Ramos (cell line): Measurements from ENCODE around the gene SIX1.

Experiments used
- in situ Hi-C: fragments of 300-500 bp; cut with MboI; formaldehyde crosslinking; loops from one replicate; pipeline ENCODE4 v1.14.3; 2022; ENCODE audit warnings: low sequenced_read_pairs; ENCODE audit not compliant: unreplicated experiment

The SIX1 gene

DNA sequence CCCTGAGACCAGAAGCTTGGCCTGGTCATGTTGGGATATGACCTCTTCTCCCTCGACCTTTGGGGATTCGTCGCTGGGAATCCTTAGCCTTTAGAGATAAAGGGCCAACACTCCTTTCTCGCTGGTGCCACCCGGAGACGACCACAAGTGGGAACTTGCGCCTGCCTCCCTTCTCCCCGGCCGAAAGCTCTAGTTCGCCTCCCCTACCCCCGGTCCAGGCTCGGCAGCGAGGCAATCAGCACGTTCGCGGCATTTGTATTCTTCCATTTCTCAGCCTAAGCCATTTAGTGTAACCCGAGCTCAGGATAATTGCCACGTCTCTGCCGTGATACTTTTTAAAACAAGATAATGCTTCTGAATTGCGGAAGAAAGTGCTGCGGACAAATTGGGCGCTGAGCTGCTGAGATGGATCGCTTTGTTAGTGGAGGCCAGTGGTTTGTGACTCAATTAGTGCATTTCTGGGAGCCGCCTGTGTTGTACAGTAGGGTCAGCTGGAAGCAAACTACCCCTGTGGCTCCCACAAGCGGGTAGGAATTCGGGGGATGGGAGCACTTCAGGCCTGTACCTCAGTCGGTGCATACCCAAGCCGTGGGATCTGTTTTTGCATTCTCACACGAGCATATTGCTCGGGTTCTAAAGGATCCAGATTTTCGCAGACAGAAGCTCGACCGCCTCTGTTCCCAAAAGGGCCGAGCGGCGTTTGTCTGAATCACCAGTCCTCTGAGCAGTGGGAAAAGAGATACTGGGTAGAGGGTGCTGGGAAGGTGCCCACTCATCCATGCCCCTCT lies 6.8 kb upstream of the SIX1 start:
- in situ Hi-C loops = no loop called here

DNA sequence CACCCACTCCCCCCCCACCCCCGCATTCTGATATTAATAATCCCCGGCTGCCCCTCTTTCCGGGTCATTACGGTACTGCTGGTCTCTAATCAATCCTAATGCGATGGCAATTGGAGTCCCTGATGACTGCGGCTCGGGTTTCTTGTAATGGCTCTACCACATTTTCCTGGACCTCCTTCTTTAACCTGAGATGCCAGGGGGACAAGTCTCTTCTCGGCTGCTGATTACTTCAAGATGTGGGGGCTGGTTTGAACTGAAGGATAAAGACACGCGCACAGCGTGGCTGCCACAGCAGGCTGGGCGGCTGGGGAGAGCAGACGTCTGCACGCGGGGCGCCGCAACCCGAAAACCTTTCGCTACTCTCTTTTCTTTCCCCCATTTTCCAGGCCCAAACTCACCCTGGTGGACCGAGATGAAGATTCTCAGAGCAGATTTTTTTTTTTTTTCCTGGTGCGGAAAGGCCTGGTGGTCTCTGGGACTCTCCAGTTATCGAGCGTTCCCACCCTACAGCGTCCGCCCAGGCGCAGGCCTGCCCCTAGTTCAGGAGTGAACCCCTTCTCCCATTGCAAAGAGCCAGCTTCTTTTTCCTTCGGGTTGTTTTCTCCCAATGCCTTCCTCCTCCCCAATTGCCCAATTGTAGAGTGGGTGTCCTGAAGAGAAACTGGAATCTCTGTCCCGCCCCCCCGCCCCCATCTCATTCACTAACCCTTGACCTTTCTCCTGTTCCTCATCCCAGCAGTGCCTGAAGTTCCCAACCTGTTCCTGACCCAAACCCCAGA lies 6.0 kb upstream of the SIX1 start:
- in situ Hi-C loops = no loop called here

DNA sequence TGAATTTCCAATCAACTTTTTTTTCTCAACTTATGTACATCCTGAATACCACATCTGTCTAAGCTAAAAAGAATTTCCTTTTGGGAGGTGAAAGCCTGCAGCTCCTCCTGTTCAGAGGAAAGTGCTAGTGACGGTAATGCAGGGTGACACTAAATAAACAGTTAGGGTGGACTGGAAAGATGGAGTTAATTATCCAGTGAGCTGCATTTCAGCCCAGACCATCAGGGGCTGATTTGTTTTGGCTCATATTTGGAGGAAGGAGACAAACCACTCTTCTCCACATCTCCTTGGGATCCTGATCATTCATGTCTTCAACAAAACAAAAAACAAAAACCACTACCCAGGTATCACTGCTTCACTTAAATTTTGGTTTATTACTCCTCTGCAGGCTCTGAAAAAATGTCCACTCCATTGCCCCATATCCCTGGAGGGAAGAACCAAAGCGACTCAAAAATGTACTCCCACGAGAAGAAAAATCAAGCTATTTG lies 5.1 kb upstream of the SIX1 start:
- in situ Hi-C loops = no loop called here

DNA sequence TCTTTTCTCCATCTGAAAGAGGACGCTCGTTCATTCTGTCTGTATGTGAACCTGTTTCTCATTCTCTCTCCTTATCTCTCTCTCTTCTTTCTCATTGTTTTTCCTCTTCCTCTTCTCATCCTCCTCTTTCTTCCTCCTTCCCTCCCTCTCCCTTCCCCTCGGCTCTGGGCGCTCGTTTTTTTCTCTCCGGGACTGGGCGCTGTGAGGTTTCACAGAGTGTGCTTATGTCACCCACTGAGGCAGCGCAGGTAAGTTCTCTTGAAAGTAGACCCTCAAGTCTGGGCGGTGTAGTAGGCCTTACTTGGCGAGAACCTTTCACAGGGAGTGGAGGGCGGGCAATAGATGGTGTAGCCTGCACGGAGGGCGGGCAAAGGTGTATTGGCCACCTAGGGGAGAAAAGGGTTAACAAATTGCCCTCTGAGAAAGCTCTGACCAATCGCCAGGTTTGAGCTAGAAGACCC lies 4.5 kb upstream of the SIX1 start:
- in situ Hi-C loops = no loop called here

DNA sequence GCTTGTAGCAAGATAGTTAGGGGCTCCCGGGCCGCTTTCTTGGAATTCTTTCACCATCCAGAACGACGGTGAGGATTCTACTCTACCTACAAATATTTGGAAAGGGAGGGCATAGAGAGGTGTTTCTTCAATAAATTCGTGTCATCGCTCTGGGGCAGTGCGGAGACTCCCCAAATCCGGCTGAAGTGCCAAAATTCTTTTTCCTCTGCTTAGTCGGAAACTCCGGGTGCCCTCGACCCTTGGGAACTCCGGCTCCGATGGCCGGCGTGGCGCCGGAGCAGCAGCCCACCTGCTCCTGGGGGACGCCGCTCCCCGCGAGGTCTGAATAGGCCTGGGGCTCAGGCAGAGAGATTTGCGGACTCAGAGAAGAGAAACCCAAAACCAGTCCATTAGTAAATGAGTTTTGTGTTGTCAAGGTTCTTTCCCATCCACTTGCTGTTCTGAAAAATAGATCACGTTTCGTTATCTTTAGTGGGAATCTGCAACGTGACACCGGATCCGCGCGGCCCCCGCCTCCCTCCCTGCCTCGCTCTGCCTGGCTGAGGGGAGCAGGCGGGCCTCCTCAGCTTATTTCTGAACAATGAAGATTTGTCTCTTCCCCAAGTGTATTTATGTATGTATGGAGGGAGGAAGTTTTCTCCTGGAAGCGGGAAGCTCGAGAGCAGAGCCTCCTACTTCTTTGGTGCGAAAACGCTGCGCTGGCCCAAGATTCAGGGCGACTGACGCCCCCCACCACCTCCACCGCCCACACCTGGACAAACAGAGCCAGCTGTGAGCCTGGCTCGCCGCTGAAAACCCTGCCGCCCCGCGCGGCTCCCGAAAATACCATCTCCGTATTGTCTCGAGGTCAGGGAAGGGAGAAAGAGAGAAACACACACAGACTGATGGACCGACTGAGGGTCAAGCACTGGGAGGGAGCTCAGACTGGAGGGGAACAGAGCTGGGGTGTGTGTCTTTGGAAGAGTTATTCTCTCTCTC lies 3.7 kb upstream of the SIX1 start:
- in situ Hi-C loops = no loop called here

DNA sequence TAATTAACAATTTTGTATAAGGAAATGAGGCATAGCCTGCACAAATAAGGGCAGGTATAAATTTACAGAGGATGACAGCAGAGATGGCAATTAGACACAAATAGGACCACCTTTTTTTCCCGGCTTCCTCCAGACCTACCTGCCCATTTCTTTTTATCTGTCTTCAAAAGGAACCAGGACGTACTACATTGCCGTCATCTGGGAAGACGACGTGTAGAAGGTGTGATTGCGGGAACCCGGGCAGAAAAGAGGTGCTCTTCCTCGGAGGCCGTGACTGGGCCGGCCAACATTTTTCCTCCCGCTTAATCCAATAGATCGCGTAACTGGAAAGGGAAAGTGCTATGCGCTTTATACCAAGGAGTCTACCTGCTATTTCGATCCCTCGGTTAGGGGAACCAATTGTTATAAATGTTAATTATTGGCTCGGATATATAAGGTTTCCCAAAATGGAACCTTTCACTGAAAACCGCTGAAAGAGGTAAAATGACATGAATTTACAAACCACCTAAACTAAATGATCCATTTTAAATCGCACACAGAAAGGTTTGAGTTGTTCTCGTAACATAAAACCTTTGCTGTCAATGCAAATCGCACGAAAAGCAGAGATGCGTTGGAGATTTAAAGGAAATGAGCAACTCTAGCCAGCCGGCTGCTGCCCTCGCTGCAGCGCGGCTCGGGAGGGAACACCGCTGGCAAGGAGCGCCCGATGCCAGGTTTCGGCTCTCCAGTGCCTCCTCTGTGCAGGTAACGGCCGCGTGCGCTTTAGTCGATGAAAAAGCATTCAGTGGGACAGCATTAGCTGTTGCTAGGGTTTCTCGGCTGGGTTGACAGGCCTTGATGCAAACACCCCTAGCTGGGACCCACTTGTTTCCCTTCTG lies 2.8 kb upstream of the SIX1 start:
- in situ Hi-C loops = no loop called here

DNA sequence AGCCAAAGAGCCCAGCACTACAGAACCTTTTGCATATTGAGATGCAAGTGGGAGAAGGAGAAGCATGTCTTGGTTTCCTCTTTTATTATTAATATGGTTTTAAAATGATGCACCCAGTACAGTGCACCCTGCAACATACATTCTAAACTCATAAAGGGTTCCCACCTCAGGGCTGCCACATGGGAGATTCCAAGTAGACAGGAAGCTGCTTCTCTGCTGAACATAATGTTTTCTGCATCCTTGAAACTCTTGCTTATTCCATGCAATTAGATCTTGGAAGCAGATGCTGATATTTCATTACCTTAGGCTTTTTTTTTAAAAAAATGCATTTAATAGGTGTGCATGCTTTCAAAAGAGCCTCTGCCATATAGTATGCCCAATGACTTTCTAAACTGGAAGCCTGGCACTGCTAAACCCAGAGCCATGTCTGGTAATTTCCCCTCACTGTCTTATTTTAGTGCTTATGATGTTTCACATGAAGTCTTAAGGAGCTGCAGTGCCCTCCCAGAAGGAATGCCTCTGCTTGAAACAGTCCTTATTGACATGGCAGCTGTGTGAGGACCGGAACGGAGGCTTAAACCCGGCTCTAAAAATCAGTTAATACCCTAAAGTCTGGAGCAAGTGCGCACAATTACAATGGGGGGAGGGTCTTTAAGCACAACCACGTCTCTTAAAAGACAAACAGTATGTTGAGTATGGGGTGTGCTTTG lies 2.0 kb upstream of the SIX1 start:
- in situ Hi-C loops = no loop called here

DNA sequence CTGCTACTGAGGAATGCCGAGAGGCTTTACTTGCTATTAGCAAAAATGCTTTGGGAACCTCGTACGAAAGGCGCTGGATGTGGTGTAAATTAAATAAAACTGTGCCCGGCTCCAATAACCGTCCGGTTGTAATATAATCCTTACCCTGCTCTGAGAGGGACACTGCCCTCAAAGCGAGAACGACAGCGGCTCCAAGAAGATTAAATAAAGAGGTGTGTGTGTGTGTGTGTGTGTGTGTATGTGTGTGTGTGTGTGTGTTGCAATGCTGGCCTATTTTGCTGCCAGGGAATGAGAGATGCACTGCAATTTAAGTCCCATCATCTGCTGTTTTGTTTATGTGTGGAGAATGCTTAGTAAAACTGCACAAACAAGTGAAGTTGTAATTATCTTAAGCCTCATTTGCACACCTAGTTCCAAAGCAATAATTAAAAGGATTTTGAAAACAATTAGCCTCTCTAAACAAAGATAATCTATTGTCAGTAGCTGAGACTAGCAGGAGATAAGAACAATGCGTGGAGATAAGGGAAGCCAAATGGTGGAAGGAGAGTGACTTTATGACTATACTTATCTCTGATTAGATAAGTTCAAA lies 1.2 kb upstream of the SIX1 start:
- in situ Hi-C loops = no loop called here

DNA sequence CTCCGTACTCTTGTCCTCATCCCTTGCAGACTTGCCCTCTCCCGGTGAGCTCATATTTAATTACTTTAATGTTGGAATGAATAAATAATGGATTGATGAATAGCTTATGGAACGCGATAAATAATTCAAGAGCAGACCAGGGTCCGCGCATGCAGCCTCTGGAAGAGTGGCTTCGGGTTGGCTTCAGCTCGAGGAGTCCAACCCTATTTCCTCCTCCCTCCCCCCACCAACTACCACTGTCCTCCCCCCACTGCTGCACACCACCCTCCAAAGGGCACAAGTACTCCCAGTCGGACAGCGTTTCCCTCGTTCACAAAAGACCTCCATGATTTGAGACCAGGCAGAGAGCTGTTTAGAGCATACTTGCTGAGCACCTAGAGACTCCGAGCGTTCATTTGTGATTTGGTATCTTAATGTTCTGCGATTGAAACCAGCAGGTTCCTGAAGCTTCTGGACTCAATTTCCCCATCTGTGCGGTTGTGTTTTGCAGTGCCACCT lies 647 bp upstream of the SIX1 start:
- in situ Hi-C loops = no loop called here

DNA sequence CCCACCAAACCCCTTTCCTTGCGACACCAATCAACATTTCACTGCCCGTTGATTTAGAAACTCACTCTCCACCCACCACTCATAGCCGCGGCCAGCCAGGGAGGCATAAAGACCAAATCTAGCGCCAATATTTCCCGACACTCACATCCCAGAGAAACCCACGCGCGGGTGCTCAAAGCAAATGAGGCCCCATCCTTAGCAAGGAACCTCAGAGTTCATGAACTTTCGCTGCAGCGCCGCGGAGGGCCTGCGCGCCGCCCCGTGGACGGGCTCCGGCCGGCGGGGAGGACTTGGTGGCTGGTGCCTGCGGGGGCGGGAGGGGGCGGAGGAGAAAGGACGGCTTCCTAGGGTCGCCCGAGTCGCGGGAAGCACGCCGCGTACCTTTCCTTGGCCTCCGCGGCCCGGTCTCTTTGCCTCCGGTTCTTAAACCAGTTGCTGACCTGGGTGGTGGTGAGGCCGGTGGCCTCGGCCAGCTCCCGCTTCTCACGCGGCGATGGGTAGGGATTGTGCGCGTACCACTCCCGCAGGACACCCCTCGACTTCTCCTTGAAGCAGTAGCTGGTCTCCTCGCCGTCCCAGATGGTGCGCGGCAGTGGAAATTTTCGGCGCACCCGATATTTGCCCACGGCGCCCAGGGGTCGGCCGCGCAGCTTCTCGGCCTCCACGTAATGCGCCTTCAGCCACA lies 886 bp downstream of the SIX1 start:
- in situ Hi-C loops = no loop called here

DNA sequence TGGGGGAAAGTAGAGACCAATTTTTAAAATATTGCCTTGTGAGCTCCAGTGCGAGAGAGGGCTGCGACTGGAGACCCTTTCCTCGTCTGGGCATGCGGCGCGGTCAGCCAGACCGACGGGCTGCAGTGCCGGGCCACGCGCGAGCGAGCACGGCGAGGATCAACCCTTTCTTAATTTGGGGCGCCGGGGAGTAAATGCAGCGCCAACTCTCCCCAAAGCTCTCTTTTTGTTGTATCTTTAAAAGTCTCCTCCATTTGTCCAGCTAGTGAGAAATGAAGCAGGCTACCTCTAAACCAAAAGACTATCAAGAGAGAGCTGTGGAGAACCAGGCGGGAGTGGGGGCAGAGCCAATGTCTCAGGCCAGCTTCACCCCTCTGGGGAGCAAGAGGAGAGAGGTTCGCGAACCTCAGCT lies 1.4 kb downstream of the SIX1 start:
- in situ Hi-C loops = no loop called here

DNA sequence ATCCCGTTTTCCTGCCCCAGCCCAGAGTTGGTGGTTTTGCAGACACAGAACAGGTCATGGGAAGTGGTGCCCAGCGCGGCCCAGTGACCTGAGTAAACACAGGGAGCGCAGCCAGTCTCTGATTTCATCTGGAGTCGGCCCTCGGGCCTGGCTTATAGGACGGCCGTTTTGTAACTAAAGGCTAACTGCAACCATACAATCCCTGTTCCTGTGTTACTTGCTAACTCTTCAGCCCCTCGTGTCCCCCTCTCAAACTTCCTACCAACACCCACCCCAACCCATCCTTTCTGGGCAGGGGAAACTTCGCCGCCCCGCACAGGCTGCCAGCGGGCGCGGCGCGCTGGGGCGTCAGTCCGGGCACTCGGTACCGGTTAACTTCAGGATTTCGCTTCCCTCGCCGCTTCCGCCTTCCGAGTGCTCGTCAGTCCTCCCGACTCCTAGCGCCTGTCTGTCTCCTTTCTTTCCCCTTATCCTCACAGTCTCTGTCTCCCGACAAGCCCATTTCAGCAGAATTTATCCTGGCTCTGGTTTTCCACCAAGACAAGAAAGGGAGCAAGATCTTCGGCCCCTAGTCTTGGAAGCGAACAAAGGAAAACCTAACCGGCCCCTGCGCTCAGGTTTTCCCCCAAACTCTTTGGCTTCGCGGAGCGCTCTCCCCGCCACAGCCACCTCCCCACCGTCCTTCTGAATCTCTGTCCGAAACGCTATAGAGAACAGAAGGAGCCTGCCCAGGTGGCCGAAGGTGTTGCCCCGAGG lies 2.0 kb downstream of the SIX1 start:
- in situ Hi-C loops = no loop called here

DNA sequence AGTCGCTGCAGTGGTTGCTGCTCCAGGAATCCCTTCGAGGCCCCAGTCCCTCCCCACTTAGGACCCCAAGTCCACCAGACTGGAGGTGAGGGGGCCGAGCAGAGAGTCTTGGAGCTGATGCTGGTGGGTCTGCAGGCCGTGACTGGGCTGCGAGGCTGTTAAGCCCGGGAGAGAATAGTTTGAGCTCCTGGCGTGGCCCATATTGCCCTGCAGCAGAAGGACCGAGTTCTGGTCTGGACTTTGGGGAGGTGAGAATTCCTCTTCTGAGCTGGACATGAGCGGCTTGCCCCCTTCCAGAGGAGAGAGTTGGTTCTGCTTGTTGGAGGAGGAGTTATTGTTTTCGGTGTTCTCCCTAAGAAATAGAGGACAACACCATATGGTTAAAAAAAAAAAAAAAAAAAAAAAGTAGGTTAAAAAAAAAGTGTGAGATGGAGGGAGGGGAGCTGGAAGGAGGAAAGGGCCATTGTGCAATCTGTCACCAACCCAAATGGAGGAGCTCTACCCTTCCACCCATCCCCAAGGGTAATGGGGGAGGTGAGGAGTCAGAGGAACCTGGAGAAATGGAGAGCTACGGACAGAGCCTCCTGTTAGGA lies 3.0 kb downstream of the SIX1 start:
- in situ Hi-C loops = no loop called here

DNA sequence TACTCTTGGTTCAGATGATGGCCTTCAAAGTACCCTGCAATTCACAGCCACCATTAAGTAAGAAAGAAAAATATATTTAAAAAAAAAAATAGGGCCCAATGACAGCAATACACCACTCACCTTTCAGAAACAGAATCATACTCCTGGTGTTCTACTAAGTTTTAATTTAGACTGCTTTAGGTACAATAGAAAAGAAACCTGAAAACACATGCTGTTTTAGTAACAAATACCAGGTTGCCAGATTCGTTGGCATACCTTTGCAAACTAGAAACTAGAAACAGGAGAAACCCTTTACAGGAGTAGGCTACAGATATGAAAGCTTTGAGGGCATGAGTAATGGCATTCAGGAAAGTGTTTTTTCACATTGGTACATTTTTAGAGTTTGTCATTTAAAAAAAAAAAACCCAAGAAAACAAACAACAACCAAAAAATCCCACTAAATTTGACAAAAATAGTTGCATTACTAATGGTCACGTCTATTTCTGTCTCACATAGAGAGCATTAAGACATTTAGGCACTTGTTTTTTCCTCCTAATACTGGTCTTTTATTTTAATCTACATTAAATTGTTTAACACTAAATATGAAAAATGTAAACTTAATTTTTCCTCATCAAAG lies 4.0 kb downstream of the SIX1 start:
- in situ Hi-C loops = no loop called here

DNA sequence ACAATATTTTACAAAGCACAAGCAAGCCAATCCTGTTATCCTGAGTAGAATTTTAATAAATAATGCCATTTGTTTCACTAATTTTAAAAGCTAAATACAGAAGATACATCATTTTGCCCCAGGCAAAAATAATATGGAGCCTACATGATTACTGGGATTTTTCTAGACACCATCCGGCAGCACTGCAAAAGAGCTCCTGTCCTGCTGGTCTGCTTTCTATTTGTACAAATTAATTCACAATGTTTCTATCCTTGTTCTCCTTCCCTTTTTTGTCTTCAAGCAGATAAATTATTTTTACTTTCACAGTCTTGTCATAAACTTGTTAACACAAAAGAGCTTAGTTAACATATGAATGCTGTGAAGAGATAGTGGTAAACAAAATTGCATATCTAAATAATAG lies 4.6 kb downstream of the SIX1 start:
- in situ Hi-C loops = no loop called here
